GM20431 (cell line): ENCODE measurements around the gene TRIO.

ENCODE experiments used
- in situ Hi-C: fragments of 300-500 bp; cut with MseI, MboI; formaldehyde crosslinking; loops from one replicate; pipeline ENCODE4 v1.15.0; 2020; ENCODE audit warnings: low sequenced_read_pairs; ENCODE audit not compliant: unreplicated experiment

TRIO gene

DNA sequence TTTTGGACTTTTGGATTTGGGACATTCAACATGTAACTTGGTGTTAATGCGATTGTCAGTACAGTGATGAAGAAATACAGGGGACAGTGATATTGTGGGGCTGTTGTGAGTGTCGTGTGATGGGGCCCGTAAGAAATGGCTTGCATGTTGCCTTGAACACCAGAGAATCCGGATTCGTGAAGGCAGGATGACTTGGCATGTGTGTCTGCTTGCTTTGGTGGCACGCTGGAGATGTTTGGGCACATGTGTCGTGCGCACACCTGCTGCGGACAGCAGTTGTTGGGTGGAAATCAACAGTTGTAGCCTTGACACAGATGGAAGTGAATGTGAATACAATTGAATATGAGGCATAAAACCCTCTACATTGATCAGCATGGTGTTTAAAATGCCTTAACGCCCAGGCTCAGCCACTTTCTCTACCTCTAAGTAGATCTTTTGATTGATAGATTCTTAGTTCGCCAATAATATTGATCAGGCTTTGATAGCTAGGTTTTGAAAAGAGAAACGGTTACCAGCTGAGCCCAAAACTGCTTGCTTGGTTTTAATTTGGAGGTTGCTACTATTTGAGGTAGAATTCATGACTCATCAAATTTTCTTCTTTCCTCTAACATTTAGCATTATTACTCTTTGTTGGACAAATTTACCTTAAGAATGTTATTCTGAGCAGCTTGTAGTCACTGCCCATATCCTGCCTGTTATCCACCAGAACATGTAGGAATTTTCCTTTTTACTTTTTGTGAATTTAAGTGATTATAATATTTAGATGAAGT is 94.4 kb downstream of the TRIO start:
- in situ Hi-C loops = no loop called here

DNA sequence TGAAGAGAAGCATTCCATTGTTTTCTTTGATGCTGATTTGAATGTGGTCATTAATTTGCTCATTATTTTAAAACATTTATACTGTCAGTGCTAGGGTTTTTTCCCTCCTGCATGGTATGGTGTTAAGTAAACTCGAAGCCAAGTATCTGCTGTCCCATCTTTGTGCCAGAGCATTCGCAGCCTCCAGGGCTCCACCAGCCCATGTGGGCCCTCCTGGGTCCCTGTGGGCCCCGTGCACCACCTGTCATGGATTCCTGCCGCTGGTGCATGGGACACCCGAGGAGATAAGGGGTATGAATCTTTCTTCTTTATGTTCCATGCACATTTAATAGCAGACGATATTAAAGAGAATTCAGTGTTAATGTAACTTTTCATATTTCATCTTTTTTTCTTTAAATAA is 95.1 kb downstream of the TRIO start:
- in situ Hi-C loops = no loop called here

DNA sequence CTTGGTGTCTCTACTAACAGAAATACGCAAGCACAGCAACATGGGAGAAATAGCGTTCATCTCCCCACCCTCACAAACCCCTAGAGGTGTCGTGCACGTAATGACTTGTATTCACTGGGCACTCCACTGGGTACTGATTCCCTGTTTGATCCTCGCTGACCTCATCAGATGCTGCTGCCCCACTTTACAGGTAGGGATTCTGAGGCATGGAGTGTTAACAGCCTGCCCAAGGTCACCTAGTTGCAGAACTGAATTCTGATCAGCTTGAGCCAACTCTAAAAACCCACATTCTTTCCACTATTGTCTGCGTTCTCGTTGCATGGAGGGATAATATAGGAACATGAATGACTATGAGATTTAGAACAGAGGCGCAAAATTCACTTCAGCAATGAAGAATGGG is 96.3 kb downstream of the TRIO start:
- in situ Hi-C loops = no loop called here

GRCh38 chr5:14239951-14240350 is 96.8 kb downstream of the TRIO start:
- in situ Hi-C loops = no loop called here

DNA sequence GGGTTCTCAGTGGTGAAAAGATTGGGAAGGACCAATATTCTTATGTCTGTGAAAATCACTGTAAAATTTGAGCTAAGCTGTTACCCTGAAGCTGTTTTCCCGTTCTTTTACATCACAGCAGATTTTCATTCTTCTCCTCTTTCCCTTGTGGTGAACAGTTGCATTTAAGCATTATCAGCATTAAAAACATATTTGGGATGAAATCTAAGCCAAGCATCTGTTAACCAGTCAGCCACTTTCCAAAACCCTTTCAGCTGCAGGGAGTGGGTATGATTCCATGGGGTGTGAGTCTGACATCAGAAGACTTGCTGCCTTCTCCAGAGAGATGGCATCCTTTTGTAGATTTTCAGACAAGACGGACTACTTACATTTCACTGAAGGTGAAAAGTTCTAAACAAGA is 97.2 kb downstream of the TRIO start:
- in situ Hi-C loops = no loop called here

- in situ Hi-C loops = no loop called here
Measured at GRCh38 chr5:14241141-14241540, 98.0 kb downstream of the TRIO start.

DNA sequence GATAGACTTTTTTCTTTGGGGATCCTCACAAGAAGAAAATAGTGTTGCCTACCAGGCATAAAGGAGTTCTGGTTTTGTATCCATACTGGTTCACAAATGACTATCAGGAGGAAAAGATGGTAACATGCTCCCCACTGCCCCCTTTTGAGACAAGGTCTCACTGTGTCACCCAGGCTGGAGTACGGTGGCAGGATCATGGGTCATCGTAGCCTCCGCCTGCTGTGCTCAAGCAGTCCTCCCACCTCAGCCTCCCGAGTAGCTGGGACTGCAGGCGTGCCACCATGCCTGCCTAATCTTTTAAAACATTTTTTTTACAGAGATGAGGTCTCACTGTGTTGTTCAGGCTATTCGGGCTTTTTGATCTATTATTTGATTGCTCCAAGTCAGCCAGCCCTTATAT is 99.3 kb downstream of the TRIO start:
- in situ Hi-C loops = no loop called here

DNA sequence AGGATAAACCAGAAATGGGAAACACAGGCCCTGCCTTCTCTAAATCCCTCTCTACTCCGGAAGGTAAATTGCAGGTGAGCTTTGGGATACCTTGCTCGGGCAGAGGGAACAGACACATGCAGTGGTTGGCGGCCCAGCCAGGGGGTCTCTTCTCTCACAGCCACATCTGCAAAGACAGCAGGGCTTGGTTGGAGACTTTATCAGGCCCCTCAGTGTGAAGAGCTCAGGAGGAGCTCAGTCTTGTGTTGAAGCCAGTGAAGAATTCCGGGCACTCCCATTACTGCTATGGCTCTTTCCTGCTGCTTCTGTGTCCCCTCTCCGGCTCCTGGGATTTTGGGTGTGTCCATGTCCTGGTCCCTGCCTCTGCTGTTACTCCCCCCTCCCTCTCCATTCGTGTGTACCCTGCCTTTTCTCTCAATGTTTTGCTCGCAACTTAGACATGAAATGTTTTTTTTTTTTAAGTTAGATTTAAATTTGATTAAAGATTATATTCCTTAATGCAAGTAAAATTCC is 99.8 kb downstream of the TRIO start:
- in situ Hi-C loops = no loop called here

GRCh38 chr5:14243766-14244165 is 100.6 kb downstream of the TRIO start:
- in situ Hi-C loops = no loop called here

- in situ Hi-C loops = no loop called here
Measured at GRCh38 chr5:14244721-14245120, 101.6 kb downstream of the TRIO start.

DNA sequence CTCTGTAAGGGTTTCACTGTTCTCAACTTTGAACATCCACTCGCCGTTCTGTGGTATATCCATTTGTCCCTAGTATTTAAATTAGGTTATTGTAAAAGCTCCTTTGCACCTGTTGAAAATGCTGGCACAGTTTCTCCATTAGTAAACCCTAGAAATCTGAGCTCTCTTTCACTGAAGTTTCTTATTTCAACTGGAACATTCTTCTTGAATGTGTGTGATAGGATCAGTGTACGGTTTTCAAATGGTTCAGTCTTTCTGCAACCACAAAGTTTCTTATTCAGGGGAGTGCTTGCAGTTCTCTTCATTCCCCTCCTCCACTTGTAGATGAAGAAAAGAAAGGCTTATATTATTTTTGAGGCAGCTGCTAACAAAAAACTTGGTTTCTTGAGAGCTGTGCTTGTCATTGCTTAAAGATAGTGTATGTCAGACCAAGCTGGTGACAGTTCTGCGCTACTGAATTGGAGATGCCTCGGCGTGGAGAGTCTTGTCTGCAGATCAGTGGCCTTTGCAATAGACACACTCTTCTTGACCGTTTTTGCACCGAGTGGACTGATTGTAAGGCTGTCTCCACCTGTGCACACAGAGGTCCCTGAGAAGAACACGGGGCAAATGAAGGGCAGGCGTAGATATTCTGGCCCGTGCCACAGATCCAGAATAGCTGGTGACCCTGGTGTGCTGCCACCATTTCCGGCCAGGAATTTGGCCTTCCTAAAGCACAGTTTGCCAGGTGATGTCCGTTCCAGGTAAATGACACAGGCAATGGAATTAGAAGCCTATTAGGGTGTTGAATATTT is 102.2 kb downstream of the TRIO start:
- in situ Hi-C loops = no loop called here

DNA sequence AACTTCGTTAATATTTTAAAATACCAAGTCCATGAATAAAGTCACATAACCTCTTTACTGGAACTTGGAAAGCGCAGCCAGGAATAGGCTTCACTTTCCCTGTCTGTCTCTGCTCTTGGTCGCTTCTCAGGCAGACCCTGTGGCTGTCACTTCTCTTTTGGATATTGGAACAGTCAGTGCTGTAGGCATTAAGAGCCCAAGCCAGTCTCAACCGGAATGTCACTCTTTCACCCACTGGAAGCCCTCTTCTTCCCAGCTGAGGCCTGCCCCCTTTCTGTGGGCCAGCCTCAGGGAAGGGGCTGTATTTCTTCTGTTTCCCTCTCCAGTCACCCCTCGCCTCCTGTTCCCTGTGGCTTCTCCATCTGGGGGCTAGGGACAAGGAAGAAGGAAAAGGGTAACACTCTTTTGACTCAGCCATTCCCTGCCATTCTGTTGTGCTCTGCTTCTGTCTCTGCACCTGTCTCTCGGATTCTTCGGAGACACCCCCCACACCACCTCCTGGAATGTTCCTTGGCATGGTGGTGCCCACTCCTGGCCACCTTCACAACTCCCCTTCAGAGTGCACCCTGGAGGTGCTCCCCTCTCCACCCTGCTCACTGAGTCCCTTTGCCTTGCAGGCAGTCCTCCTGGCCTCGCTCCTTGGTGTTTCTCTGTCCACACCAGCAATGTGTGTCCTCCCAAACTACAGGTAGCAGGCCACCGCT is 103.4 kb downstream of the TRIO start:
- in situ Hi-C loops = no loop called here

DNA sequence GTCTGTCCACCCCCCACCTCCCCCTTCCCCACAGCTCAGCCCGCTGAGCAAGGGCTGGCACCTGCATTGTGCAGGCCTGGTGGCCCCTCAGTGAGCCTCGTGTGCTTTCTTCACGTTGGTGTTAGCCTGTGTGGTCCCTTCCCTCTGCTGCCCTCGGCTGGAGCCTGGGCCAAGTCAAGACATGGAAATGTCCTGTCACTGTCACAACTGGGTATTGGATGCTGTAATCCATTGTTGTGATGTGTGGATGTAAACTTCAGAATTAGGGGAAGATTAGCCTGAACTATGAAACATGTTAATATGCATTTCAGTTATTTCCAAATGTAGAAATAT is 103.9 kb downstream of the TRIO start:
- in situ Hi-C loops = no loop called here

GRCh38 chr5:14249258-14250082 is 106.3 kb downstream of the TRIO start:
- in situ Hi-C loops = no loop called here

DNA sequence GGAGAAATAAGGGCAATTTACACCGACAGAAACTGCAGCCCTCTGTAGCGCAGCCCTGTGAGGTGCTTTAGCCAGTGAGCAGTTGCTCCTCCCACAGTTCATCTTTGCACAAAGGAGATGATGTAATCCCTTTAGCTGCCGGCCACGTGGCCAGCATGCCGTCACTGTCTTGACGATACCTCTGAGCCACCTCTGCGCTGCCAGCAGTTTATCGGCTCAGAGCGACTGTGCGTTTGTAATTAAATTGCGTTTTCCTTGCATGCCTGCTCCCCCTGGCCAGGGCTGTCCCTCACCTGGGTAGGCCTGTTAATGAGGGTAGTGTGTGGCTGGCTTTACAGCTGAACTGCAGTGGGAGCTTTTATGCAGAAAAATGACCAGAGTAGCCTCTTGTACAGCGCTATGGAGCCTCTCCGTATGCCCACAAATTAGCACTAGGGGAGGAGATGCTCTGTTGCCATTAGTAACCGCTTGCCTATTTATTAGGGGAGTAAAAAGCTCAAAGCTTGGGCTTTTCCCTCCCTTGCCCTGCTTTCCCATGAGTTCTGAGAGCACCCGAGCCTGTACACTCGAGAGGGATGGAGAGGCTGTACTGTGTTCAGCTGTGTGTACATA is 107.0 kb downstream of the TRIO start:
- in situ Hi-C loops = no loop called here

DNA sequence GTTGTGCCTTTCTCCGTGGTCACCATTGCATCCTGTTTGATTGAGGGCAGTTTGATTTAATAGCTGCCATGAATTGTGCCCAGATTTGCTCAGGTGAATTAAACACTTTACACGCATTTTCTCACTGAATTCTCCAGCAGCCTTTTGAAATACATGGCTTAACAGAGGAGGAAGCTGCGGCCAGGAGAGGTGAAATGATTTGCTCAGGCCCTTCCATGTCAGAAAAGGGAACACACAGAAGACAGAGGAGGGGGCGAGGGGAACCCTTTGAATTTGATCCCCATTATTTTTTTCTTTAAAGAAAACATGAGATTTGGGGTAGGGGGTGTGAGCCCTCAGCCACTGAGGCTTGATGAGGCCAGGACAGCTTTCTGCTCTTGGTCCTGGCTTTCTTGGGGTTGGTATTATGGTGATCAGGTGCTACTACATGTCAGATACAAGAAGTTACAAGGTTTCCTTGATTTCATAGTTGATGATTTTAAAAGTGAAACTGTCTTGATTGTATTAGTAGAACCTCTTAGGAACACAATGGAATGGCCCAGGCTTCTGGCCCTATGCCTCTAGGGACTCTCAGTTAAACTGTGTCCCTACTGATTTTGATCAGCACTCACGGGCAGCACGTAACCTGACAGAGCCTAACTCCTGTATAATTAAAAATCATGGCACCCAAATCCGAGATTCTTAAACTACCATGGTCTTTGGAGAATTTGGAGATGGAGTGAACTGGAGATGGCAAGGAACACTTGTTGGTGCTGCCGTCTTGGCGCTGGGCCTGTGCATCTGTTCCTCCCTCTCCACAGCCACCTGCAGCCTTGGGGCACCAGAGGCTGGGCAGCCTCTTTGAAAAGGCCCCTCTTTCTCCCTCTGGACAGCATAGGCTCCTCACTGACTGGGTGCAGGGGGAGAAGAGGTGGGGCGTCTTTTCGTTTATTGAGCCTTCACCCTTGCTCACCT is 107.9 kb downstream of the TRIO start:
- in situ Hi-C loops = no loop called here

DNA sequence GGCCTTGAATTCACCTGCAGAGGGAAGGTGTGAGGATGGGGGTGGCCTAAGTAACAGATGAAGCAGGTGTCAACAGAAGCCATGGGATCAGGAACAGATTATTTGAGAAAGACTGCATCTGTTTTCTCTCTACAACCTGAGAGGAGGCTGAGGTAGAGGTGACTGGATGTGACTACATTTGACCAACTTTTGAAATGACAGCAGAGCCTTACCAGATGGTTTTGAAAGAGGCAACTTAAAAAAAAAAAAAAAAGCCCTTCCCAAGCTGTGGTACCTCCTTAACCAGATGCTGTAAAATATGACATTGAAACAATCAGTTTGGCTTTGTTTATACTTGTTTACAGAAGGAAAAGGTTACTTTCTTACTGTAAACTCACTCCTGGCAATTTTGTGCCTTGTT is 108.6 kb downstream of the TRIO start:
- in situ Hi-C loops = no loop called here

DNA sequence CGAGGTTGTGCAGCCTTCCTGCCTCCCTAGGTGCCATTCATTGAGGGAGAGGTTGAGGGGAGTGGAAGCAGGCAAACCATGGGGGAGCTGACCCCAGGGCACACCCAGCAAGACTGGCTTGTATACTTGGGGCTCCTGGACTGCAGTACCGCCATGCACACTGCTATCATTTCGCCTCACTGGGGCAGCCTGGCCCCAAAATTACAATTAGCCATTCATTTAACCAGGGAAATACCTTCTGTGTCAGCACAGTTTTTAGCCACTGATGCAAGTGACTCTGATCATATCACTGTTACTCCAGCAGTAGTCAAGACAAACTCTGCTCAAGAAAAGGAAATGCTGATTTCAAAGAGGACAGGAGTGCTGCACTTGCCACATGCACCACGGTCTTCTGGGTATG is 109.7 kb downstream of the TRIO start:
- in situ Hi-C loops = no loop called here

DNA sequence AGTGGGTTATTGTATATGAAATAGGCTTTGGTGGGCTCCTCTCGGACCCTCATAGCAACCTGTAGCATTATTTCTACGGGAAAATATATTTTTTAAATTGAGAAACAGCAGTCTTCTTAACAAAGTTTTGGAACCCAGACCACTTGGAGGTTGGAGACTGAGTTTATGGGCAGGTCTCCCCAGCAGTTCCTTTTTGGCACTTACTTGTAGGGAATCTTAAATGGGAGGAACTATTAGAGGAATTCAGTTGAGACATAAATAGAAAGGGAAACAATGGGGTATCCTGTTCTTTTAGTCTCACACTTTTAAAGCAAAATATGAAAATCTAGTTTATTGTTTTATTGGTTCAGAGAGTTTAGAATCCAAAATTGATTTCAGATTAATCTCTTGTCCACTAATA is 111.5 kb downstream of the TRIO start:
- in situ Hi-C loops = no loop called here
